Measurements from ENCODE around the gene FBF1.

The FBF1 gene

DNA sequence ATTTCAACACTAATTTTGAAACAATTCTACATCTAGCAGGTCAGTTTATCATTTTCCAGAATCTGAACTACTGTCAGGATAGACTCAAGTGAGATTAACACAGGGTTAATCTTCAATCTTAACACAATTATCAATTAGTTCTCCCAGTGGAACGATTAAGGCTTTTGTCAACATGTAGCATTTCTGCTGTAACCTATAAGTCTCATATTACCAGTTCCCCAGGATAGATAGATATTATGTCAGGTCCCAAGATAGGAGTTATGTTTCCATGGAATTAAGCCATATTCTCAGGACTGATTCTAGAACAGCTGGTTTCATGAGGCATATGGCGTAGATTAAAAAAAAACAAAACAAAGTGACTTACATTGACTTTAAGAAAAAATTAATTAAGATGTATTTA is 4.4 kb upstream of the FBF1 start:
- no peak for DNase-seq

DNA sequence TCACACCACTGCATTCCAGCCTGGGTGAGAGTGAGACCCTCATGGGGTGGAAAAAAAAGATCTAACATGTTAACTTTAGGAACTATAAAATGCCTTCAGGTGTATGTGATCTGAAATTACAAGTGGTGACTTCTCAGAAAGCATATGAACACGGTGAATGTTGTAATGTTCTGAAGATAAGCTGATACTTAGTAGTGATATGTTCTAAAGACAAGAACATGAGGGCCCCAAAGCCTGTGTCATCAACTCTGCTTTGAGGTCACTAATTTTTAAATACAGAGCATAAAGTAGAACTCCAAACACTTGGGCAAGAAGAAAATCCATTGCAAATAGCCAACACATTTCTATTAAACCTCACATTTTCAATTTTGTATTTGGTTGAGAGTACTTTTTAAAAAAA is 2.6 kb upstream of the FBF1 start:
- DNase-seq, result no peak

DNA sequence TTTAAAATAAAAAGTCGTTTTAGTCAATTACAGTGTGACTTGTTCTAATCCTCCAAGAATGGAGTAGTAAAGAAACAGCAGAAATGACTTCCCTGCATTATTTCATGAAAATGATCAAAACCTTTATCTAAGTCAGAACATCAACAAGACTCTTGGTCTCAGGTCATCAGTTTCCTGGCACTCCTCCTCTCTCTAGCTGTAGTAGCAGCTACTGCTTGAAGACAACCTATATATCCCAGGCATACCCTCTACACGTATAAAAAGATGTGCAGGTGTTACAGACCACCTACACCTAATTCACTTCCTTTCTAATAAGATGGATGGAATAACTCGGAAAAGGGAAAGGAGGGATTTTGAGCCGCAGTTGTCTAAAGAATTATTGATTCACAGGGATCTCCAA is 1.6 kb upstream of the FBF1 start:
- no peak for DNase-seq

DNA sequence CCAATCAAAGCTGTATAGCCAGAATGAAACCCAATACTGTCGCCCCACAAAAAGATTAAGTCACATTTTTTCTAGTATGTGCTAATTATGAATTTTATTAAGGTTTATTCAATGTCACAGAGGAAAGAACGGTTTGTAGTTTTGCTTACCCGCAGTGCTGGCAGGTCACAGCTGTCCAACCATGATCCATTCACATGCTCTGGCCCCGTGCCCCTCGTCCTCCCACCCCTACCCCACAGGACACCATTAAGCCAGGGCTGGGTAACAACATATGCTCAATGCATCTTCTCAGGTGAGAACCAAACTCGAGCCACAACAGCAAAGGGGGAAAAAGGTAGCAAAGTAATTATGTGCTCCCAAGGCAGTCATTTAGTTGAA is 589 bp upstream of the FBF1 start:
- DNase-seq, result no peak

DNA sequence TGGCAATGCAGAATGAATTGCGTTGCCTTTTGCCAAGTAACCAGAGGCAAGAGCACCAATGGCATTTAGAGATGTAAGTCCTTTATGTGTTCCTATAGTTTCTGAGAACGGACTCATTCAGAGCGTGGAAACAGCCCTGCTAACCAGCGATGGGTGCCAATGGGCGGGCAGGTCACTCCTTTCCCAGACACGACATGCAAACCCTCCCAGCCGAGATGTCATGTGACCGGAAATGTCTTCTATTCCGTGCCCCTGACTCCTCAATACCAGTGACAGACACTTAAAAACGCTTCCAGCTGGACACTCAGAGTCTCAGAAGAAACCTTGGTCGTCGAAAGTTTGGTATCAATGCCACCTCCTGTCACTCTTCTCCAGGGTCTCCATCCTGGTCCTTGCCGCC is 3.2 kb downstream of the FBF1 start:
- no peak for DNase-seq

DNA sequence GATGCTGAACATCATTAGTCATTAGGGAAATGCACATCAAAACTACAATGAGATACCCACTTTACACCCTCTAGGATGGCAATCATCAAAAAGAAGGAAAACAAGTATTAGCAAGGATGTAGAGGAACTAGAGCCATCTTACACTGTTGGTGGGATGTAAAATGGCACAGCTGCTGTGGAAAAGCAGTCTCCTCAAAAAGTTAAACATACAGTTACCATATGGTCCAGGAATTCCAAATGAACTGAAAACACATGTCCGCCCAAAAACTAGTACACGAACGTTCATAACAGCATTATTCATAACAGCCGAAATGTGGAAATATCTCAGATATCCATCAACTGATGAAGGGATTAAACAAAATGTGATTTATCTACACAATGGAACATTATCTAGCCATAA is 7.0 kb downstream of the FBF1 start:
- DNase-seq, result no peak

DNA sequence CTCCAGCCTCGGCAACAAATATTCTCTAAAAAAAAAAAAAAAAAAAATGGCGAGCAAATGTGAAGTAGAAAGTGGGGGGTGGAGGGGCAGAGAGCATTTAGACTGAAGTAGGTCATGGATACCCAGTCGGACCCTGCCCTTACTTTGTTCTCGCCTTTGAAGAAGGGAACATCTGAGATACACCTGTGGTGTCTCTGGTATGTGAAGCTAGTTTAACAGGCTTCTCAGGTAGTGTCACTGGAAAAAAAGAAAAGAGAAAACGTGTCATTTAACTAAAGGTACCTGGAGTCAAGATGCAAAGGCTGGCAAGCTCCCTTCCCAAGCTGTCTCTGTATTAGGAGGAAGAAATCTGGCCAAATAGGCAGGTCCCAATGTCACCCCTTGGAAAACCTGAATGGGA is 8.0 kb downstream of the FBF1 start:
- DNase-seq, result no peak

DNA sequence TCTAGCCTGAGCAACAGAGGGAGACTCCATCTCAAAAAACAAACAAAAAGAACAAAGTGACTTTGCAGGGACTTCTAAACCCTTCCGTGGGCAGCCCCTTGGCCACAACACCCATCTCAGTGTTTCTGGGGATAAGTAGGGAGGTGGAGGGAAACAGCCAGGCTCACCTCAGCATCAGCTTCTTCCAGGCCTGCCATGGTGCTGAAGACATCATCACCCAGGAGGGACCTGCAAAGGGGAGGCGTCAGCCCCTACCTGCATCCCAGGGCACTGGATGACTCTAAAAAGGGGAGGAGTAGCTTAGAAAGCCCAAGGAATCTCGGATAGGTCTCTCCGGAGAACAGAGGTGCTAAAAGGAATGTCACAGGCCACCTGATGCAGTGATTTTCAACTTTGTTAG is 9.8 kb downstream of the FBF1 start:
- DNase-seq, result no peak

DNA sequence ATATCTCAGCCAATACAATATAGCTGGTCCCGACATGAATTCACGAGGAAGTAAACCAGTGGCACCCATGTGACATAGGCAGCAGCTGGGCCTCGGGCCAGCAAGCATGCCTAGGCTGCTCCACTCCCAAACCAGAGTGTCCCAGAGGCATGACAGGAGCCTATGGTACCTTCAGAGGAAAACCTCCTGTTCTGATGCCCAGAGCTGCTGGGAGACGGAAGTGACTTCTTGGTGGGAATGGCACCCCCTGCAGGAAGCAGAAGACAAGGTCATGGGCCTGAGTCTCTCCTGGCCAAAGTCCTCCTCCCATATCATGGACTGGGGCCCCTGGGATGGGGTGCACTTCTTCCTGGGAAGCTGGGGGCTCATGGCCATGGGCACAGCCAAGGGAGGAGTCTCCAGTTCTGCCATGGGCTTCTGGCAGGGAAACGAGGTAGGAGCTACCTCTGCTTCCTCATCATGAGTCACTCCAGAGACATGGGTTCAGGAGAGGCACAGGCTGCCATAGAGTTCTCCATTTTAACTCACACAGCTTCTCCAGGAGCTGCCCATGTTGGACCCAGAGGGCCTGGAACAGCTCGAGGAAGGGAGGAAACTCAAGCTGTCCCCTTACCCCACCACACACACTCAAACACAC is 13.4 kb downstream of the FBF1 start:
- DNase-seq, result no peak

DNA sequence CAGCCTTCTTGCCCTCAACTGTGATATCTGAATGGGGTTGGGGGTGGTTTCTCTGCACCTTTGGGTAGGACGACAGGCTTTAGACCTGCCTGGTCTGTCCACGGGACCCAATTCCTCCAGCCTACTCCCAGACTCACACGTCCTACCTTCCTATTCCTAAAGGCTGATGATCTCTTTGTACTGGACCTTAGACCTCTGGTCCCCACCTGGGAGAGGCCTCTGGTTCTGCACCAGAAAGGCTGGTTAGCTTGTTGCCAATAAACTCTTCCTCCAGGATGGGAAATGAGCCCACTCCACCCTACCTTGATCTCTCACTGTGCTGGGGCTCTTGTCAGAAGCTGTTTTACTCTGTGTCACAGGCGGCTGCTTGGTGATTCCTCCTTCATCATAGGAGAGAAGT is 14.4 kb downstream of the FBF1 start:
- no peak for DNase-seq

DNA sequence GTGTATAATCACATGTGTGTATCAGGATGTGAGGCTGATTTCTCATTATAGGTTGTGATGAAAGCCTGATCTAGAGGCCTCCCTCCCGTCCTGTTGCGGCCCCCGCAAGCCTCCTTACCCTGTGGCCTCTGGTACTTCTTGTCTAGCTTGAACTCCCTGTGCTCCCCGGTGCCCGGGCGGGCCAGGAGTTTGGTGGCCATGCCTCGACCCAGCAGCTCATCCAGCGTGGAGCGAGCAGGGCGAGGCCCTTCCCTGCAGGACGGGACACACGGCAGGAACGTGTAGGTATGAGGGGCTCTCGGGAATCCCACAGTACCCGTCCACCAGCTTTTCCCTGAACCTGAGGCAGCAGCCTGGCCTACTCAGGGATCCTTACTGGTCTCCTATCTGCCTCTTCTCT is 14.9 kb downstream of the FBF1 start:
- no peak for DNase-seq

DNA sequence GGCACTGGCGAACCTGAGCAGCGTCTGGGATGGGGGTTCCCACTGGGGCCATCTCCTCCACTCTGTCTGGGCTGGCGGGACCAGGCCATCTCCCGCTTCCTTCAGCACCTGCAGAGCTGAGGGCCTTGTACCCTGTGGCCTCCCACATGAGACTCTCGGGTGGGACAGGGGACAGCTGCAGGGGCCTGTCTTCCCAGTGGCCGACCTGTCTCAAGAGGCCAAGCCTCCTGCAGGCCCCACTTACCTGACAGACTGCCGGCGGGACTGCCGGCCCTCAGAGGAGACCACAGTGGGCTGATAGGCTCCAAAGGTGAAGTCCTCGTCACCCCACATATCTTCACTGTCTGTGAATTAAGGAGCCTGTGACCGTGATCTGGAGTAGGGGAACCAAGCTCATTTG is 15.7 kb downstream of the FBF1 start:
- DNase-seq, result no peak

DNA sequence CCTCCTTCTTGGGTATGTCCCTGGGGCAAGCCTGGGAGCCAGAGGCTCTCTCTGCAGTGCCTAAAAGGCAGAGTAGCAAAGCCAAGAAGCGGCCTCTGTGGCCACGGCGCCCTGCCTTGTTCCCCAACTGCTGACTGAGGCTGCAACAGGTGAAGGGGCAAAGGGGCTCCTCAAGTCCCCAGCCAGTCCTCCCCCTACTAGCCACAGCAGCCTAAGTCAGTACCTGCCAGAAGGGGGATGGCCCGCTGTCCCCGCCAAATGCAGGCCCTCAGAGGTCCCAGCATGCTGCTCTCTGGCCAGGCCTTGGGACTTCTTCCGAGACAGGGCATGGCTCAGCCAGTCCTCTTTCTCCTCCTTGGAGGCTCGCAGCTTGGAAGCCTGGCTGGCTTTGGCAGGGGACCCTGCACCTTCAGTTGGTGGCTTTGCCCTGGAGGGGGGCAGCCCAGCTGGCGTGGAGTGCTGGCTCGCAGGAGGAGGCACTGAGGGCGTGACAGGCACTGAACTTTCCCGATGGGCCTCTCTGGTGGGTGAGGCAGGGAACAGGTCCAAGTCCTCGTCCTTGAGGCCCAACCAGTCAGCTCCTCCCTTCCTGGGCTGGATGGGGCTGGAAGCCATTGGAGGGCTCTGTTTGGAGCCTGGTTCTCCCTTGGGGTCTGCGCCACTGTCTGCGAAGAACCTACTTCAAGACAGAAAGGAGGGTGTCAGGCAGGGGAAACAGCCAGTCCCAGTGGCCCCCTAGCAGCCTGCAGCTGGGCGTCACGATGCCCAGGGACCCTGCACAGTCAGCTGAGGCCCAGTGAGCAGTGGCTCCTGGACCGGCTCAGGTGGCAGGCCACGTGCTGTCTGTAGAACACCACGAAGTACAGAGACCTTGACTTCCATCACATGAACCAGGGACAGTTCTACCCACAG is 17.6 kb downstream of the FBF1 start:
- DNase-seq, result no peak

DNA sequence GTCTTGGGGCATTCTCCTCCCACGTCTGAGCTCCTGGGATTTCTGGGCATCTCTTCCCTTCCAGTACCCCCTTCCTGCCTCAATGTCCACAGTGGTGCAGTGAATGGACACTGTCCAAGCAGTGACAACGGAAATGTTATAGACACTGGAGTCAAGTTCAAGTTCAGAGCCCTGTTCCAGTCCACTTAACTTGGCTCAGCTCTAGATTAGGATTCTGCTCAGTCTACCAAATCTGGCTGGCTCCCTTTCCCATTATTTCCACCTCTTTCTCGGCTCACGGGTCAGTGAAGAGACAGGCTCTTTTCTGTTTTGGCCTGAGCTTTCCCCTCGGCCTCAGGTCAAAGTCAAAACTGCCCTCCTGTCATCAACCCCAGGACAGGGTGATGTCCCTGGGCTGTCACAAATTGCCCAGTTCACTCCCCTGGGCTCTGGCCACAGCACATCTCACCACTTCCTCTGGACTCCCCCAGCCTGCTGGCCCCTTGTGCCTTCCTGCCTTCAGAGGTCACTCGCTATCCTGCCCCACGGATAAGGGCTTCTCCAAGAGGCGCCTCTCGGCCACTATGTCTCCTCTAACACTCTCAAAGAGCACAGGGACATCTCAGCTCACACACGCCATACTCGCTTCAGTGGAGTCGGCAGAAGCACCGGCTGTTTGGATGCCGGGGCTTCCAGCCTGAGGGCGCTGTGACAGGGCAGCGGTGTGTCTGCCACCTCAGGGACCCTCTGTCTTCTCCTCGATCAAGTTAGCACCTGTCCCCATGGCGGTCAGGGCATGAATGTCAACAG is 18.5 kb downstream of the FBF1 start:
- no peak for DNase-seq

DNA sequence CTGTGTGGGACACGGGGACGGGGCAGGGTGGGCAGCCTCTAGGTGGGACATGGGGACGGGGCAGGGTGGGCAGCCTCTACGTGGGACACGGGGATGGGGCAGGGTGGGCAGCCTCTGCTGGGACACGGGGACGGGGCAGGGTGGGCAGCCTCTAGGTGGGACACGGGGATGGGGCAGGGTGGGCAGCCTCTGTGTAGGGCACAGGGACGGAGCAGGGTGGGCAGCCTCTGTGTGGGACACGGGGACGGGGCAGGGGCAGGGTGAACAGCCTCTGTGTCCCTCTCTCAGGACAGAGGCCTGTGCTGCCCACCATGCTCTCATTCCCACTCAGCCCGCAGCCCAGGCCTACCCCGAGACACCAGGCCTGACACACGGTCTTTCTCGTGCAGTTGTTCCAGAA is 19.2 kb downstream of the FBF1 start:
- DNase-seq, result no peak

DNA sequence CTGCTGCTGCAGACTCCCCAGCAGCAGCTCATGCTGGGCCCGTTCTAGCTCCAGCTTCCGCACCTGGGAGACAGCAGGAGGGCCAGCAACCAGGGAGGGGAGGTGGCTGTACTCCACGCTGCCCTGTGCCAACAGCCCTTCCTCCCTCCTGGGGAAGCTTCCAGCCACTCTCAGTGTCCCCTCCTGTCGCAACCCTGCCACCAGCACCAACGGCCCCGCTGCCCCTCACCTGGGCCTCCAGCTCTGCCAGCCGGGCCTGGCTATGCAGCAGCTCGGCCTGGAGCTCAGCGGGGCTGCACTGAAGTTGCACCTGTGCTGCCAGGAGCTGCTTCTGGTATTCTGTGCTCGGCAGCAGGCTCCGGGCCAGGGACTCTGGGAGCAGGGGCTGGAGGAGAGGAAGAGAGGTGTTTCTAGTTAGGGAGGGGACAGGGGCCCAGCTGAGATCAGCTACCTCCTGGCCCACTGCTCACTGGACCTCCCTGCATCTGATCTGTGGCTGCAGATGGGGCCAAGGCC is 20.7 kb downstream of the FBF1 start:
- no peak for DNase-seq

DNA sequence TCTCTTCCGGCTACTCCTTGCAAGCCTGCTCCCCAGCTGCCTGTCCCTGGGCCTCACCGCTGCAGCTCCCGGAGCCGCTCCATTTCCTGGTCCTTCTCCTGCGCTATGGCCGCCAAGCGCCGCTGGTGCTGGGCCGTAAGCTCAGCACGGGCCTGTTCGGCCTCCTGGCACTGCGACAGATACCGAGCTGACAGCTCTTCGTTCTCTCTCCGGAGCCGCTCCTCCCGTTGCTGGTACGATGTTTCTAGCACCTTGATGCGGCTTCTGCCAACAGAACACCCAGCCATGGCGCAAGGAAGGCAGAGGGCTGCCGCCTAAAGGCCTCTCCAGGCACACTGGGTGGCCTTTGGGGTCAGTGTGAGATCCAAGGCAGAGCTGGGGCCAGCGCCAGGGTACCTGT is 21.2 kb downstream of the FBF1 start:
- DNase-seq, result no peak

DNA sequence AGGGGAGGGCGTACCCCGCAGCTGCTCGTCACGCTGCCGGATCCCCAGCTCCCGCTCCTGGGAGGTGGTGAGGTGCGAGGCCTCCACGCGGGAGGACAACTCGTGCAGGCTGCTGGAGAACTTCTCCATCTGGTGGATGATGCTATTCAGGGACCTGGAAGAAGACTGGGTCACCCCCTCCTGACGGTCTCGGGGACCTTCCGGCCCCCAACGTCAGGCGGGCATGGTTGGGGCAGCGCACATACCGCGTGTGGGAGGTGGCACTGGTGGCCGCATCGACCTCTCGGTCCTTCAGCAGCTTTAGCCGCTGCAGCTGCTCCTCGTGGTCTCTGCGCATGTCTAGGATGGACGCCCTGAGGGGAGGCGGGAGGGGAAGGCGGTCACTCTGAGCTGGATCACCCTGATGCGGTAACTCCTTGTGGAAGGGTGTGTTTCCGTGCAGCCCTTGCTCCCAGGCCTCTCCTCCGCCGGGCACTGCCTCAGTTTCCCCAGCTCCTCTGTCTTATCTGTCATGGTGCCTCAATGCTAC is 22.9 kb downstream of the FBF1 start:
- no peak for DNase-seq

DNA sequence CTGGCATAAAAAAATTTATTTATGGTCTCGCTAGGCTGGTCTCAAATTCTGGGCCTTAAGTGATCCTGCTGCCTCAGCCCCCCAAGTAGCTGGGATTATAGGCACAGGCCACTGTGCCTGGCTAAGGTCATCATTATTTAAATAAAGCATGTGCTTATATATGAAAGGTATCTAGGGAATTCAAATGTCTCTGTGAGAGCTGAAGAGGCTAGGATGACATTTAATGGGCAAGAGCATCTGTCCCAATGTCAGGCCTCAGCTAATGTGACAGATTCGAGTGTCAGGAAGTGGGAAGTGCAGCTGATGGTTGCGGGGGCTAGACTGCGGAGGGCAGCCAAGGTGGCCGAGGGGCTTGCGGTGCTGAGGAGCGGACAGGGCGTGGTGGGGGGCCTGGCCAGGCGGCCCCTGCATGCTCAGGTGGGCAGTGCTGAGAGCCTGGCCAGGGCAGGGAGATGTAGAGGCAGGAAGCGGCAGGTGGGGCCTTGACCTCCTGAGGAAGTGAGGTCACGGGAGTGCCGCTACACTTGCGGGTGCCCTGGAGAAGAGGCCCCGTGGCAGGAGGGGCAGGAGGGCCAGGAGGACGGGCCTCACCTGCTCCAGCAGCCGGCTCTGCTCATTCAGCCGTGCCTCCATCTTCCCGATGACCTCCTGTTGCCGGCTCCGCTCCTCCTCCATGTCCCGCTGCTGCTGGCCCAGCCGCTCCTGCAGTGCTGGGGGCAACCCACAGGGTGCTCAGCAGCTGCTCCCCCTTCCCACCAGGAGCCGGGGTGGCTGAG is 23.5 kb downstream of the FBF1 start:
- DNase-seq, result no peak

DNA sequence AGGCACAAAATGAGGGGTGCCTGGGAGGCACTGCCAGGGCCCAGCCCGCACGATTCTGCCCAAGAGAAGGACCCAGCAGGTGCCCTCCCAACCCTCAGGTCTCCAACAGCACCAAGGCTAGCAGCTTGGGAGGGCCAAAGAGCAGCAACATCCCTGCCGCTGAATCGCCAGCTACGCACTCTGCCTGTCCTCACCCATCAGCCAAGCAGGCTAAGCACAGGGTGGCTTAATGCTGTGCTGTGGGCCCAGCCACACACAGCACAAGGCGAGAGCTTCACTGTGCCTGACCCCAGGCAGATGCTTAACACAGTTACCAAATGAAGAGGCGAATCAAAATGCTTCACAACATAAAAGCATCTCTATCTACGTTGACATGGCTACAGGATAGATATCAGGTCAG is 25.6 kb downstream of the FBF1 start:
- no peak for DNase-seq

DNA sequence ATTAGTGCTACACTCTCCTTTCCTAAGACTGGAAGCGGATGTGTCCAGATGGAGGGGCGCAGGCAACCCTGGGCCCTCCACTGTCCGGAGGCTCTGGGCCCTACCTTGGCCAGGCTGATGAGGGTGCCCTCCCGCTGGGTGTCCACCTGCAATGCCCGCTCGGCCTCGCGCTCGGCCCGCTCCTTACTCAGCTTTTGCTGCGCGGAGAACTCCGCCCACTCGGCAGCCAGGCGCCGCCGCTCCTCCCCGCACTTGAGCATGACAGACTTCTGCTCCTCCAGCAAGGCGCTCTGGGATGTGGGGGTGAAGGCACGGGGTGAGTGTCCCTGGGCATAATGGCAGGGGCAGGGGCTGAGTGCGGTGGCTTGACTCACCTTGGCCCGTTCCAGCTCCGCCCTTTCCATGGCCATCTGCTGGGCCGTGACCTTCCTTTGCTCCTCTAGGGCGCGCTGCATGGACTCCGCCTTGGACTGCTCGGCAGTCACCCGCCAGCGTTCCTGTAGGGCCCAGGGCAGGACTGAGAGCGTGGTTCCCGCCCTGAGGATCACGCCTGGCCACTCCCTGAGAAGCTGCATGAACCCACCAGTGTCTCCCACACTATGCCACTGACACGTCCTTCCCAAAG is 26.1 kb downstream of the FBF1 start:
- no peak for DNase-seq

DNA sequence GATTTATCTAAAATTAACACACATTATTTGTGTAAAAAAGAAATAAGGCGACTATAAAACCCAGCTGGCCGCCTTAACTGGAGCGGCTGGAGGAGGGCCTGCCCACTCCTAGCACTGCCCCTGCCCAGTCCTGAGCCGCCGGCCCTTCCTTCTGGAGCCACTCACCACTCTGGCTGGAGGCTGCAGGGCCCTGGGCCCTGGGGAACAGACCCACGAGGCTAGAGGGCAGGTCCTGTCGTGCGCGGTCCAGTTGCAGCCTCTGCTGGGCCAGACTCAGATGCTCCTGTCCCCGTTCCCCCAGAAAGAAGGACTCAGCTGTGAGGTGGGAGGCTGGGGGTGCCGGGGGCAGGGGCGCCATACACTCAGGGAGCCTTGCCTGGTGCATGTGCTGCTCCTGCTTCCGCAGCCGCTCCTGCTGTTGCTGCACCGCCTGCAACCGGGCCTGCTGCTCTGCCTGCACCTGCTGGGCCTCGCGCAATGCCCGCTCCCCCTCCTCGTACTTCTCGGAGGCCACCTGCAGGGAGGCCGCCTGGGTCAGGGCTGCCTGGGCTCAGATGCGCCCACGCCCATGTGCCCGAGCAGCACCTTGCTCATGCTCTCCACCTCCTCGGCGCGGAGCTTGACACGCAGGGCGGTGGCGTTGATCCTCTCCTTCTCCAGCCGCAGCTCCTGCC is 27.2 kb downstream of the FBF1 start:
- no peak for DNase-seq

All from stimulated activated CD4-positive, alpha-beta T cell treated with anti-CD3 and anti-CD28 coated beads, Interleukin-1b, Interleukin-23, amount 100 ng/mL, for 48 hours (primary cell).